ENCODE data around the gene TMEM117. TPM values are rescaled to one million over a fixed set of nuclear protein-coding genes. Genes with fewer than 3 reads are reported as not detected.

TMEM117 gene
- polyA plus RNA-seq, 1 donor (not counting 4 experiments of a cell fraction or from before 2014, with no cell fraction given), result 8.5 TPM

DNA sequence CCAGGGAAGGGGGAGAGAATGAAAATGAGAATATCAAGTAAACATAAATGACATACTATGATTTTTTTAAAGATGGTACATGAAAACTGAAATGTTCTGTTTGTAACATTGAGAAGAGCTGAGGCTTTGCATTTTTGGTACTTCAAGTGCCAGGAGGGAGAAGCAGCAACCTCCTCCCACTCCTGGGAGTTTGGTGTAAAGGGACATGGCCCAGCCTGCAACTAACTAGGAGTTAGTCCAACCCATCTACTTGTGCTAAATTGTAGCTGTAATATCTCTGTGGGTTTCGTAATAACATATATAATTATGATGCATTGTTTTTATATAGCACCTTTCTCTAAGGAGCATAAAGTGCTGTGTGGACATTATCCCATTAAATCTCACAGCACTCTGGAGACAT lies 522.8 kb downstream of the TMEM117 start:
- dilution Hi-C loops (cut with MboI; ENCODE audit: extremely low pct_ligation_motif_present, low sequenced_read_pairs), result no loop called here
- Histone ChIP-seq H3K9me1 (ENCODE audit: control insufficient read depth, extremely low read depth, insufficient read depth, low read length) (no peaks in the 10 kb centered on the region), H4K20me1 (ENCODE audit: control insufficient read depth, extremely low read depth, insufficient read depth, low read length) (no peaks in the 10 kb centered on the region), H3K4me3 (ENCODE audit: control insufficient read depth in 2 of 3, extremely low read depth in 1 of 3, insufficient read depth in 2 of 3, low read depth in 1 of 3, low read length in 3 of 3) (no peak overlapping the region), H3K27me3 (ENCODE audit: control insufficient read depth, extremely low read depth, insufficient read depth, low read length) (no peaks in the 10 kb centered on the region), H3K4me2 (ENCODE audit: control insufficient read depth, extremely low read depth, insufficient read depth, low read depth, low read length) (no peak overlapping the region), H3K9ac (ENCODE audit: control insufficient read depth, extremely low read depth, insufficient read depth, low read length) (no peak overlapping the region), H3K27ac (ENCODE audit: control insufficient read depth, insufficient read depth, low read length) (no peak overlapping the region), H3K4me1 (ENCODE audit: control insufficient read depth, extremely low read depth, insufficient read depth, low read length) (no peaks in the 10 kb centered on the region), H3K79me2 (ENCODE audit: control insufficient read depth, insufficient read depth, low read length) (no peaks in the 10 kb centered on the region), H2AFZ (ENCODE audit: control insufficient read depth, low read length) (no peak overlapping the region), H3K36me3 (ENCODE audit: control insufficient read depth in 2 of 2, extremely low read depth in 1 of 2, insufficient read depth in 2 of 2, low read length in 2 of 2) (no peaks in the 10 kb centered on the region), H3K9me3 (ENCODE audit: control insufficient read depth, low read depth, low read length) (no peaks in the 10 kb centered on the region)
- no peak for TF ChIP-seq EZH2 (IDR thresholded peaks at IDR 0.05; ENCODE audit: low read length)
- TF ChIP-seq, protein P1, sequence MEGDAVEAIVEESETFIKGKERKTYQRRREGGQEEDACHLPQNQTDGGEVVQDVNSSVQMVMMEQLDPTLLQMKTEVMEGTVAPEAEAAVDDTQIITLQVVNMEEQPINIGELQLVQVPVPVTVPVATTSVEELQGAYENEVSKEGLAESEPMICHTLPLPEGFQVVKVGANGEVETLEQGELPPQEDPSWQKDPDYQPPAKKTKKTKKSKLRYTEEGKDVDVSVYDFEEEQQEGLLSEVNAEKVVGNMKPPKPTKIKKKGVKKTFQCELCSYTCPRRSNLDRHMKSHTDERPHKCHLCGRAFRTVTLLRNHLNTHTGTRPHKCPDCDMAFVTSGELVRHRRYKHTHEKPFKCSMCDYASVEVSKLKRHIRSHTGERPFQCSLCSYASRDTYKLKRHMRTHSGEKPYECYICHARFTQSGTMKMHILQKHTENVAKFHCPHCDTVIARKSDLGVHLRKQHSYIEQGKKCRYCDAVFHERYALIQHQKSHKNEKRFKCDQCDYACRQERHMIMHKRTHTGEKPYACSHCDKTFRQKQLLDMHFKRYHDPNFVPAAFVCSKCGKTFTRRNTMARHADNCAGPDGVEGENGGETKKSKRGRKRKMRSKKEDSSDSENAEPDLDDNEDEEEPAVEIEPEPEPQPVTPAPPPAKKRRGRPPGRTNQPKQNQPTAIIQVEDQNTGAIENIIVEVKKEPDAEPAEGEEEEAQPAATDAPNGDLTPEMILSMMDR (optimal IDR thresholded peaks at IDR 0.05 in 1 of 3, IDR thresholded peaks at IDR 0.05 in 1 of 3, conservative IDR thresholded peaks at IDR 0.05 in 1 of 3; ENCODE audit: extremely low read depth in 1 of 3, insufficient read depth in 2 of 3, low read length in 3 of 3), result no peak
- DNase-seq (ENCODE audit: low read depth, low spot score), result no peak
- FAIRE-seq, result no peak

DNA sequence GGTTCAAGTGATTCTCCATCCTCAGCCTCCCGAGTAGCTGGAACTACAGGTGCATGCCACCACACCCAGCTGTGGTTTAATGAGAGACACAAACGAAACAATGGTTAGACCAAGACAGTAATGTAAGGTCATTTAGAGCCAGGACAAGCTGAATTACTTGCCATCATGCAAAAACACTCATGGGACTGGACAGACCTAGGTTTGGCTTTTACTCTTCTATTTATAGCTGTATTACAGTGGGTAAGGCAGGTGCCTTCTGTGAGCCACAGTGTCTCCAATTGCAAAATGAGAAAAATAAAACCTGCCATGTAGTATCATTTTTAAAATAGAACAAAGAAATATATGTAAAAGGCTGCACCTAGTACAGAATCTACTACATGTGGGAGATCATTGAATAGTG lies 527.1 kb downstream of the TMEM117 start:
- Histone ChIP-seq H3K27ac (ENCODE audit: control insufficient read depth, insufficient read depth, low read length) (no peak overlapping the region), H4K20me1 (ENCODE audit: control insufficient read depth, extremely low read depth, insufficient read depth, low read length) (no peaks in the 10 kb centered on the region), H3K9ac (ENCODE audit: control insufficient read depth, extremely low read depth, insufficient read depth, low read length) (no peak overlapping the region), H3K79me2 (ENCODE audit: control insufficient read depth, insufficient read depth, low read length) (no peaks in the 10 kb centered on the region), H3K4me2 (ENCODE audit: control insufficient read depth, extremely low read depth, insufficient read depth, low read depth, low read length) (no peak overlapping the region), H3K9me1 (ENCODE audit: control insufficient read depth, extremely low read depth, insufficient read depth, low read length) (no peaks in the 10 kb centered on the region), H2AFZ (ENCODE audit: control insufficient read depth, low read length) (no peak overlapping the region), H3K27me3 (ENCODE audit: control insufficient read depth, extremely low read depth, insufficient read depth, low read length) (no peaks in the 10 kb centered on the region), H3K4me3 (ENCODE audit: control insufficient read depth in 2 of 3, extremely low read depth in 1 of 3, insufficient read depth in 2 of 3, low read depth in 1 of 3, low read length in 3 of 3) (no peak overlapping the region), H3K4me1 (ENCODE audit: control insufficient read depth, extremely low read depth, insufficient read depth, low read length) (no peaks in the 10 kb centered on the region), H3K36me3 (ENCODE audit: control insufficient read depth in 2 of 2, extremely low read depth in 1 of 2, insufficient read depth in 2 of 2, low read length in 2 of 2) (no peaks in the 10 kb centered on the region), H3K9me3 (ENCODE audit: control insufficient read depth, low read depth, low read length) (no peaks in the 10 kb centered on the region)
- FAIRE-seq (no peak), DNase-seq (ENCODE audit: low read depth, low spot score) (no peak)
- dilution Hi-C loops (cut with MboI; ENCODE audit: extremely low pct_ligation_motif_present, low sequenced_read_pairs), result no loop called here
- no peak for TF ChIP-seq EZH2 (IDR thresholded peaks at IDR 0.05; ENCODE audit: low read length)
- TF ChIP-seq, protein P1 (optimal IDR thresholded peaks at IDR 0.05 in 1 of 3, IDR thresholded peaks at IDR 0.05 in 1 of 3, conservative IDR thresholded peaks at IDR 0.05 in 1 of 3; ENCODE audit: extremely low read depth in 1 of 3, insufficient read depth in 2 of 3, low read length in 3 of 3), result no peak

Data from keratinocyte (primary cell).